A549 (cell line): Measurements from ENCODE around the gene TNNC1. TPM values are rescaled to one million over a fixed set of nuclear protein-coding genes. Genes with fewer than 3 reads are reported as not detected.

Experiments used
- ATAC-seq, 2 experiments: fragments of 200-7000 bp in 1 of 2; fragments of >200 bp in 1 of 2; cut with Nextera tagmentation in 1 of 2; cut with Tn5 transposase in 1 of 2; 3 replicates each; pipeline versions ENCODE4 v1.8.0 to v1.9.1; 2018 to 2020; ENCODE audit warnings: mild to moderate bottlenecking in 1 of 2, moderate library complexity in 1 of 2
- CTCF ChIA-PET: fragments of 300-600 bp; sonication (Branson Sonifier 250); formaldehyde crosslinking; extraction: SDS; loops from one replicate; lab custom pipeline; 2021; ENCODE audit warnings: antibody characterized with exemption, inconsistent platforms; lab: Yijun Ruan, JAX
- POLR2A ChIA-PET: fragments of 350-600 bp; formaldehyde crosslinking; extraction: SDS; loops from one replicate; lab custom pipeline; 2021; ENCODE audit warnings: antibody characterized with exemption, inconsistent platforms; lab: Yijun Ruan, JAX
- DNase-seq, 2 experiments: peaks; one replicate each; pipeline versions ENCODE4 v3.0.0 to v3.0.0-alpha.2; 2011 to 2016; ENCODE audit warnings: low read depth in 1 of 2, low spot score in 1 of 2
- FAIRE-seq: peaks from 2 replicates; lab custom pipeline; 2011; peaks lifted over from hg19 to GRCh38; lab: Jason Lieb, UNC
- H3K27ac ChIP-seq, 2 experiments: fragments of >200 bp; sonication (Bioruptor Twin); formaldehyde crosslinking; 3 replicates each; pipeline ENCODE4 v1.5.1; 2016 to 2017
- H3K4me1 ChIP-seq: fragments of >200 bp; sonication (Bioruptor Twin); formaldehyde crosslinking; 3 replicates; pipeline ENCODE4 v1.6.1; 2016
- H3K4me2 ChIP-seq: fragments of >200 bp; sonication (Bioruptor Twin); formaldehyde crosslinking; 3 replicates; pipeline ENCODE4 v1.6.1; 2016
- H3K4me3 ChIP-seq: fragments of >200 bp; sonication (Bioruptor Twin); formaldehyde crosslinking; 3 replicates; pipeline ENCODE4 v1.5.1; 2016
- H3K9me3 ChIP-seq: fragments of >200 bp; sonication (Bioruptor Twin); formaldehyde crosslinking; 3 replicates; pipeline ENCODE4 v1.6.1; 2016
- BHLHE40 ChIP-seq: IDR thresholded peaks from 2 replicates; pipeline ENCODE4 v1.6.1; 2012; ENCODE audit warnings: low read depth, low read length, inconsistent platforms
- CEBPB ChIP-seq, 2 experiments: fragments of >200 bp in 1 of 2; sonication (Bioruptor Twin) in 1 of 2; formaldehyde crosslinking in 1 of 2; IDR thresholded peaks; 2 replicates each; pipeline ENCODE4 v1.6.1; 2012 to 2016
- CHD4 ChIP-seq: fragments of 200-600 bp; sonication (generic); IDR thresholded peaks from 2 replicates; pipeline ENCODE4 v1.6.1; 2016; ENCODE audit warnings: antibody characterized with exemption, mild to moderate bottlenecking, borderline replicate concordance
- EHF ChIP-seq: fragments of 250-450 bp; sonication (Bioruptor Pico); IDR thresholded peaks from 2 replicates; pipeline ENCODE4 v1.5.0; 2020; ENCODE audit warnings: mild to moderate bottlenecking
- ELK1 ChIP-seq: fragments of 150-350 bp; IDR thresholded peaks from 2 replicates; pipeline ENCODE4 v1.6.1; 2014; ENCODE audit warnings: low read depth, mild to moderate bottlenecking, low read length
- FOSB ChIP-seq: fragments of 250-450 bp; sonication (Bioruptor Pico); IDR thresholded peaks from 2 replicates; pipeline ENCODE4 v1.5.0; 2020; ENCODE audit warnings: mild to moderate bottlenecking, moderate library complexity
- HEYL ChIP-seq: fragments of 250-450 bp; sonication (Bioruptor Pico); IDR thresholded peaks from 2 replicates; pipeline ENCODE4 v1.8.0; 2021; ENCODE audit warnings: mild to moderate bottlenecking, moderate library complexity
- HOXB13 ChIP-seq: fragments of 250-450 bp; sonication (Bioruptor Pico); IDR thresholded peaks from 2 replicates; pipeline ENCODE4 v1.5.0; 2020; ENCODE audit warnings: low read depth, mild to moderate bottlenecking, moderate library complexity
- RAD21 ChIP-seq, 2 experiments: fragments of >200 bp in 1 of 2; sonication (Bioruptor Twin) in 1 of 2; formaldehyde crosslinking in 1 of 2; IDR thresholded peaks in 1 of 2; conservative IDR thresholded peaks in 1 of 2; 2 replicates in 1 of 2; 3 replicates in 1 of 2; pipeline ENCODE4 v1.6.1; 2012 to 2018; ENCODE audit warnings: inconsistent platforms in 1 of 2
- RNF2 ChIP-seq: fragments of 200-600 bp; sonication (generic); IDR thresholded peaks from 2 replicates; pipeline ENCODE4 v1.6.1; 2016; ENCODE audit warnings: low read depth, mild to moderate bottlenecking, antibody characterized with exemption, moderate library complexity, borderline replicate concordance
- ZC3H11A ChIP-seq: fragments of 450-650 bp; IDR thresholded peaks from 2 replicates; pipeline ENCODE4 v1.6.1; 2014; ENCODE audit warnings: antibody characterized with exemption, mild to moderate bottlenecking
- ZNF302 ChIP-seq: fragments of 250-450 bp; sonication (Bioruptor Pico); IDR thresholded peaks from 2 replicates; pipeline ENCODE4 v1.9.0; 2021; ENCODE audit warnings: inconsistent platforms, mild to moderate bottlenecking, moderate library complexity
- WGBS: methylation state at CpG from one replicate; pipeline ENCODE4 v1.1.6; 2017; ENCODE audit errors: missing lambda C conversion rate; 5-methylcytosine and 5-hydroxymethylcytosine counted together
- polyA plus RNA-seq, 4 experiments: library from polyadenylated mRNA; depleted of rRNA in 3 of 4; stranded (reverse); fragments of >200 nt; fragmentation: RNase III in 1 of 4; extraction: RNeasy Plus Mini Kit Qiagen cat#74134 plus additional on column Dnase treatment in 1 of 4; gene quantifications; 2 replicates in 3 of 4; 3 replicates in 1 of 4; pipeline ENCODE4 v1.2.3, GENCODE V29; 2011 to 2017
- TF ChIP-seq, protein P1 (sequence below): fragments of 250-450 bp; sonication (Bioruptor Pico); IDR thresholded peaks from 2 replicates; pipeline ENCODE4 v1.5.0; 2021; ENCODE audit warnings: mild to moderate bottlenecking, moderate library complexity, borderline replicate concordance

Gene TNNC1
- polyA plus RNA-seq, 2 of the 4 experiments (the other 2 are of a cell fraction), result 2.6 to 4.5 TPM

DNA sequence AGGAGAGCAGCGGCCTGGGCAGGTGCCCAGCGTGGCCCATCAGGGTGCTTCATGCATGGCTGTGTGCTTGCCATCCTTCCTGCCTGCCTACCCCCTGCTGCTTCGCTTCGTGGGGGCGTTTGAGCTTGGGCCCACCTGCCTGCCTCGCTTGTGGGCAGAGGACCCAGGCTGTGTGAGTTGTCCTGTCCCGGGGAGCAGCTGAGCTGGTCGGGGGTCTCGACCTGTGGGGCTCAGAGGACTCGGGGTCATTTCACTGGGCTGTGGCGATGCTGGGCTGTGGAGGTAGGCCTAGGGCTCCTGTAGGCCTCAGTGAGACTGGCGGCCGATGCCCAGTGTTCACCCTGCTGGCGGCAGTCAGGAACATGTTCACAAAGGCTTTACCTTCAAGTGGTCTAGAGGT is 29.2 kb upstream of the TNNC1 start:
- Histone ChIP-seq H3K9me3 (no peaks in the 10 kb centered on the region), H3K4me1 (no peaks in the 10 kb centered on the region), H3K27ac (no peak overlapping the region), H3K4me3 (no peak overlapping the region), H3K4me2 (no peak overlapping the region)
- WGBS, result 87% methylated on average over 7 of the region's 14 CpGs
- ChIA-PET CTCF (interaction anchor here (1.2 to 4.3 kb wide), 2 partner anchors 11 to 28 kb away, joined by 3 to 23 read pairs; no protein-coding TSS in a partner anchor), POLR2A (no interaction called here)
- DNase-seq, result no peak
- no peak for FAIRE-seq
- peak in 1 of 2 experiments; percentile 20; a peak in 2 of 6 replicates for ATAC-seq
- no peak for TF ChIP-seq HEYL (CRISPR knock-in tag)
- TF ChIP-seq CHD4, result no peak
- TF ChIP-seq ZC3H11A, result no peak
- TF ChIP-seq RNF2, result no peak
- TF ChIP-seq FOSB (CRISPR knock-in tag), result no peak

- H3K9me3 ChIP-seq, result no peaks in the 10 kb centered on the region
- no peaks in the 10 kb centered on the region for H3K4me1 ChIP-seq
- 96% methylated on average over 14 of the region's 23 CpGs for WGBS
- TF ChIP-seq HOXB13 (CRISPR knock-in tag), result no peak
- POLR2A ChIA-PET, result no interaction called here
- ATAC-seq (peak in 1 of 2 experiments; percentile 43; a peak in 3 of 6 replicates), FAIRE-seq (no peak), DNase-seq (peak; percentile 12 to 38)
- no peak overlapping the region for H3K27ac ChIP-seq
- no peak overlapping the region for H3K4me3 ChIP-seq
- H3K4me2 ChIP-seq, result no peak overlapping the region
- CTCF ChIA-PET, result interaction anchor here (0.6 to 4.3 kb wide), 5 partner anchors 10 to 114 kb away, joined by 3 to 23 read pairs (median 4); no protein-coding TSS in a partner anchor
Measured at GRCh38 chr3:52481819-52482521, 28.1 kb upstream of the TNNC1 start.

DNA sequence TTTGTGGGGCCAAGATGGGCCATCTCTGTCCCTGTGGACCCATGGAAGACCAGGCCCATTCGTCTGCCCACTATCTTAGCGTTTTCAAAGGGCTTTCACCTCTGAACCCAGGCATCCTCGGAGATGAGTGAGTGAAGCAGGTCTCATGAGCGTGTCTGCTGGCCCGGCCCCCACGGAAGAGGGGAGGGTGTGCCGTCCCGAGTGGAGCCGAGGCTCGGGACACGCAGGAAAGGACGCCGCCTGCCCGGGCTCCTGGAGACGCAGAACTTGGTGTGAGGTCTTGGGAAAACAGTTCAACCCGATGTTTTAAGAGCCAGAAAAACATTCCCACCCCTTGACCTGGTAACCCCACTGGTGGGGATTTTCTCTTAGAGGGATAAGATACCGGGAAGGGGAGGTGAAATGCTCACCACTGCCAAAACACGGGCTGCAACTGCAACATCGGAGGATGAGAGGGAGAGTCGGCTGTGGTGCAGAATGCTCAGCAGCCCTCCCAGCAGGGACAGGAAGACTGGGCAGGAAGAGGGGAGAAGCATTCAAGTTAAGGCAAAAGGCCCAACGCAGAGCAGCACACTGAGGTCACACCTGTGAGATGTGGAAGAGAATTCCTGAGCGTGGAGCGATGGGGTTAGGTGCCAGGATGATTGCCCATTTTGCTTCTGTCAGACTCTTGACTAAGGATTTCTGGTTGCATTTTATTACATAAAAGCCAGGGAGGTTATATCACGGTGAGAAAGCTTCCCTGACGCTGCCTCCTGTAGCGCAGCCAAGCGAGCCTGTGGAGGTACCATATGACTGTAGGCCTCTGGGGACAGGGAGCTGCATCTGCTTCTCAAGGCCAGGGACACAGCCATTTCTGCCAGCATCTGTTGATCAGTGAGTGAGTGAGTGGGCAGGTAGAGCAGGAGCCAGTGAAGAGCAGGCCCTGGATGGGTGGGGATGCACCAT is 27.2 kb upstream of the TNNC1 start:
- POLR2A ChIA-PET, result no interaction called here
- ATAC-seq (no peak), FAIRE-seq (no peak), DNase-seq (no peak)
- H3K4me1 ChIP-seq, result no peaks in the 10 kb centered on the region
- no peak overlapping the region for H3K27ac ChIP-seq
- H3K9me3 ChIP-seq, result no peaks in the 10 kb centered on the region
- no peak overlapping the region for H3K4me3 ChIP-seq
- CTCF ChIA-PET, result interaction anchor here (1.1 to 4.3 kb wide), 4 partner anchors 9 to 115 kb away, joined by 3 to 23 read pairs (median 4); no protein-coding TSS in a partner anchor
- TF ChIP-seq EHF (CRISPR knock-in tag), result no peak
- 92% methylated on average over 21 of the region's 27 CpGs for WGBS
- H3K4me2 ChIP-seq, result no peak overlapping the region

- ATAC-seq (no peak), FAIRE-seq (no peak), DNase-seq (no peak)
- H3K4me1 ChIP-seq, result no peaks in the 10 kb centered on the region
- H3K4me2 ChIP-seq, result no peak overlapping the region
- no peak overlapping the region for H3K4me3 ChIP-seq
- H3K9me3 ChIP-seq, result no peaks in the 10 kb centered on the region
- no peak overlapping the region for H3K27ac ChIP-seq
- WGBS, result 94% methylated on average over 13 of the region's 16 CpGs
- CTCF ChIA-PET, result interaction anchor here (1.3 to 4.3 kb wide), 2 partner anchors 8 to 32 kb away, joined by 3 to 23 read pairs; no protein-coding TSS in a partner anchor
- POLR2A ChIA-PET, result no interaction called here
- no peak for TF ChIP-seq ZNF302 (CRISPR knock-in tag)
- no peak for TF ChIP-seq RAD21 (conservative IDR thresholded peaks at IDR 0.05 in 1 of 2, IDR thresholded peaks at IDR 0.05 in 1 of 2)
- no peak for TF ChIP-seq ELK1
- TF ChIP-seq, protein P1, sequence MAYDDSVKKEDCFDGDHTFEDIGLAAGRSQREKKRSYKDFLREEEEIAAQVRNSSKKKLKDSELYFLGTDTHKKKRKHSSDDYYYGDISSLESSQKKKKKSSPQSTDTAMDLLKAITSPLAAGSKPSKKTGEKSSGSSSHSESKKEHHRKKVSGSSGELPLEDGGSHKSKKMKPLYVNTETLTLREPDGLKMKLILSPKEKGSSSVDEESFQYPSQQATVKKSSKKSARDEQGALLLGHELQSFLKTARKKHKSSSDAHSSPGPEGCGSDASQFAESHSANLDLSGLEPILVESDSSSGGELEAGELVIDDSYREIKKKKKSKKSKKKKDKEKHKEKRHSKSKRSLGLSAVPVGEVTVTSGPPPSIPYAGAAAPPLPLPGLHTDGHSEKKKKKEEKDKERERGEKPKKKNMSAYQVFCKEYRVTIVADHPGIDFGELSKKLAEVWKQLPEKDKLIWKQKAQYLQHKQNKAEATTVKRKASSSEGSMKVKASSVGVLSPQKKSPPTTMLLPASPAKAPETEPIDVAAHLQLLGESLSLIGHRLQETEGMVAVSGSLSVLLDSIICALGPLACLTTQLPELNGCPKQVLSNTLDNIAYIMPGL (CRISPR knock-in tag), result no peak
- TF ChIP-seq CEBPB (IDR thresholded peaks at IDR 0.05), result no peak
- no peak for TF ChIP-seq RNF2
- TF ChIP-seq BHLHE40, result no peak
Measured at GRCh38 chr3:52479877-52480575, 26.2 kb upstream of the TNNC1 start.
